ENCODE results near the gene PRKAR2B. TPM values are rescaled to one million over a fixed set of nuclear protein-coding genes. Genes with fewer than 3 reads are reported as not detected.
A peak's percentile ranks its signal among the peaks of the same experiment; 100 is the strongest.

Gene PRKAR2B
- total RNA-seq, 4 donors from 2014 or later: 17.5 to 30.5 (median 22.9) TPM

DNA sequence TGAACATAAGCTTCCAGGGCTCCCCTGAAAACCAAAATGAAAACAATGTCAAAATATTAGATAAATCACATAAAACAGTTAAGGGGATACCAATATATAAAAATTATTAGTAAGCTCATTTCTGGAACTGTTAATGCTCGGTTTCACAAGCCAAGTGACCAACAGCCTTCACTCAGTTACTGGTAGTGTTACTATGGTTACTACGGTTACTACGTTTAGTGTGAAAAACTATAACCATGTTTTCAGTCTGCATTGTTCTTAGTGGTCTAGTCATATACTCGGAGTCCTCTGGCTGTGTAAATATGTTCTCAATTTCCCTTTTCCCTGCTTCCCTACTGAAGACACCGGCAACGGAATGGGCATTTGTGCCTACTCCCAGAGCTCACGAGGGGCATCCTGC lies 159.1 kb downstream of the PRKAR2B start:
- no peaks in the 10 kb centered on the region for H3K9me3 ChIP-seq
- no peak overlapping the region for H3K27ac ChIP-seq
- no peaks in the 10 kb centered on the region for H3K27me3 ChIP-seq
- intact Hi-C loops (cut with DNase I; ENCODE audit: low total_unique reads): no loop called here
- H3K36me3 ChIP-seq: no peaks in the 10 kb centered on the region
- H3K4me3 ChIP-seq: no peak overlapping the region
- DNase-seq: no peak
- no peak for TF ChIP-seq POLR2A (IDR thresholded peaks at IDR 0.05)
- TF ChIP-seq CTCF (IDR thresholded peaks at IDR 0.05): no peak
- H3K4me1 ChIP-seq: peaks cover 0 to 14% of the 10 kb centered on the region in 2 donors

DNA sequence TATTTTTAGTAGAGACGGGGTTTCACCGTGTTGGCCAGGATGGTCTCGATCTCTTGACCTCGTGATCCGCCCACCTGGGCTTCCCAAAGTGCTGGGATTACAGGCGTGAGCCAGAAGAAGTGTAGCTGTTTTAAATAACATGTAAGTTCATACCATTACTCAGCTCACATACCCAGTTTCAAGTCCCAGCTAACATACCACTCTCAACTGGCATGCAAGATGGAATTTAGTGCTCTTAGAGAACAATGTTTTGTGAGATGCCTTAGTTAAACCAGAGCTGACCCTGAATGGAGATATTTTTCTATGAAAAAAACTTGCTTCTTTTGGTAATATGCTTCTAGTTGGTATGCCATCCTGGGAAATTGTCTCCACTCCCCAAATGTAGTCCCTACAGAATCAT lies 161.6 kb downstream of the PRKAR2B start:
- H3K27me3 ChIP-seq: no peaks in the 10 kb centered on the region
- no peaks in the 10 kb centered on the region for H3K9me3 ChIP-seq
- H3K4me3 ChIP-seq: no peak overlapping the region
- H3K27ac ChIP-seq: peak overlapping the region; percentile 67 to 89
- H3K4me1 ChIP-seq: peaks cover 0 to 14% of the 10 kb centered on the region in 2 donors
- intact Hi-C loops (cut with DNase I; ENCODE audit: low total_unique reads): no loop called here
- DNase-seq: no peak
- no peaks in the 10 kb centered on the region for H3K36me3 ChIP-seq
- TF ChIP-seq CTCF (IDR thresholded peaks at IDR 0.05) (no peak), POLR2A (IDR thresholded peaks at IDR 0.05) (no peak)

- Histone ChIP-seq H3K9me3 (no peaks in the 10 kb centered on the region), H3K4me3 (no peak overlapping the region), H3K27me3 (no peaks in the 10 kb centered on the region), H3K27ac (peak overlapping the region; percentile 67 to 89), H3K36me3 (no peaks in the 10 kb centered on the region), H3K4me1 (peaks cover 0 to 14% of the 10 kb centered on the region in 2 donors)
- intact Hi-C loops (cut with DNase I; ENCODE audit: low total_unique reads): no loop called here
- DNase-seq: no peak
- TF ChIP-seq CTCF (IDR thresholded peaks at IDR 0.05) (no peak), POLR2A (IDR thresholded peaks at IDR 0.05) (no peak)
Observed at GRCh38 chr7:107206706-107207105, 162.2 kb downstream of the PRKAR2B start.

DNA sequence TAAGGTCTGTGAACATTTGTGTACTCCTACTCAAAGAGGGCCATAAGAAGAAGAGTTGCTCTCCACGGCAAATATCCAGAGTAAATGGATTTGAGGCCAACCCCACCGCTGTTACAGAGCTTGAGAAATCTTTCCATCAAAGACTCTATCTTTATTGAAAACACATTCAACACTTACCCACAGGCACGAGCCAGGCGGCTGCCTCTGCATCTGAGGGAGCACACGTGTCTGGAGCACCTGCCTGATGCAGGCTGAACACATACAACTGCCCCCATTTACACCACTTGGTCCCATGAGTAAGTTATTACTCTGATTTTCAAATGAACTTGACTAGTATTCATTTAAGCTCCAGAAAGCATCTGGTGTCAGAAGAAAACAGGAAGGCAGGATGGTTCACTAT lies 163.0 kb downstream of the PRKAR2B start:
- H3K27ac ChIP-seq: peak overlapping the region; percentile 67 to 89
- H3K9me3 ChIP-seq: no peaks in the 10 kb centered on the region
- no peaks in the 10 kb centered on the region for H3K27me3 ChIP-seq
- no peaks in the 10 kb centered on the region for H3K36me3 ChIP-seq
- H3K4me3 ChIP-seq: no peak overlapping the region
- no peak for TF ChIP-seq POLR2A (IDR thresholded peaks at IDR 0.05)
- TF ChIP-seq CTCF (IDR thresholded peaks at IDR 0.05): no peak
- intact Hi-C loops (cut with DNase I; ENCODE audit: low total_unique reads): no loop called here
- peaks cover 0 to 14% of the 10 kb centered on the region in 2 donors for H3K4me1 ChIP-seq
- DNase-seq: no peak

- no peak for DNase-seq
- H3K4me3 ChIP-seq: no peak overlapping the region
- no peak for TF ChIP-seq POLR2A (IDR thresholded peaks at IDR 0.05)
- no peak for TF ChIP-seq CTCF (IDR thresholded peaks at IDR 0.05)
- peak overlapping the region; percentile 67 to 89 for H3K27ac ChIP-seq
- intact Hi-C loops (cut with DNase I; ENCODE audit: low total_unique reads): no loop called here
- H3K4me1 ChIP-seq: peaks cover 0 to 14% of the 10 kb centered on the region in 2 donors
- no peaks in the 10 kb centered on the region for H3K36me3 ChIP-seq
- H3K27me3 ChIP-seq: no peaks in the 10 kb centered on the region
- no peaks in the 10 kb centered on the region for H3K9me3 ChIP-seq
Observed at GRCh38 chr7:107208024-107208521, 163.6 kb downstream of the PRKAR2B start.

Data from uterus (tissue), 4 donors.